GM12801 (cell line): ENCODE data around the gene CACNA1S.

Experiments
- CTCF ChIP-seq: IDR thresholded peaks from one replicate; pipeline ENCODE4 v1.5.1; 2011; ENCODE audit warnings: control low read depth; ENCODE audit not compliant: insufficient read length; ENCODE audit errors: extremely low read depth

Gene CACNA1S

GRCh38 chr1:201065686-201066085 is 46.5 kb downstream of the CACNA1S start:
- TF ChIP-seq CTCF, result no peak

- TF ChIP-seq CTCF, result no peak
These were observed 47.4 kb downstream of the CACNA1S start for GRCh38 chr1:201064806-201065205.

- TF ChIP-seq CTCF, result no peak
These were observed 49.1 kb downstream of the CACNA1S start for GRCh38 chr1:201063145-201063544.

GRCh38 chr1:201062511-201063091 is 49.6 kb downstream of the CACNA1S start:
- TF ChIP-seq CTCF, result no peak

- TF ChIP-seq CTCF, result no peak
These were observed 50.3 kb downstream of the CACNA1S start for GRCh38 chr1:201061886-201062285.

- TF ChIP-seq CTCF, result no peak
These were observed 51.2 kb downstream of the CACNA1S start for GRCh38 chr1:201061049-201061448.

GRCh38 chr1:201060586-201060985 is 51.6 kb downstream of the CACNA1S start:
- no peak for TF ChIP-seq CTCF
